K562 (cell line): ENCODE results near the gene CMTM5. TPM values are rescaled to one million over a fixed set of nuclear protein-coding genes. Genes with fewer than 3 reads are reported as not detected.

Source experiments
- CBFA2T2 ChIP-seq: fragments of 450-650 bp; conservative IDR thresholded peaks from 2 replicates; pipeline ENCODE4 v1.6.1; 2017; ENCODE audit warnings: mild to moderate bottlenecking
- RHOXF2B ChIP-seq: fragments of 250-450 bp; sonication (Bioruptor Pico); conservative IDR thresholded peaks from 2 replicates; pipeline ENCODE4 v1.5.1; 2021
- U2AF1 ChIP-seq: fragments of 200-400 bp; formaldehyde crosslinking; optimal IDR thresholded peaks from 2 replicates; pipeline ENCODE3; 2017; ENCODE audit warnings: mild to moderate bottlenecking, low read depth, low read length, moderate library complexity
- ZNF561 ChIP-seq: fragments of 450-650 bp; formaldehyde crosslinking; conservative IDR thresholded peaks from 2 replicates; pipeline ENCODE4 v1.4.0; 2020; ENCODE audit warnings: mild to moderate bottlenecking, moderate library complexity
- ZNF79 ChIP-seq: fragments of 250-450 bp; sonication (Bioruptor Pico); IDR thresholded peaks from 2 replicates; pipeline ENCODE4 v1.4.0; 2020; ENCODE audit warnings: low read depth, mild to moderate bottlenecking, moderate library complexity
- polyA plus RNA-seq, 8 experiments: library from polyadenylated mRNA; depleted of rRNA in 4 of 8; stranded (reverse) in 5 of 8; unstranded in 3 of 8; fragments of >200 nt; fragmentation: Nextera tagmentation in 2 of 8; fragmentation: Illumina TruSeq in 1 of 8; extraction: Ambion mirVana in 2 of 8; extraction: Trizol in 1 of 8; gene quantifications; 2 replicates each; pipeline versions ENCODE4 v1.2.1 to v1.2.3, GENCODE V29; 2011 to 2014; ENCODE audit warnings: inconsistent platforms in 1 of 8, missing spikeins in 1 of 8
- total RNA-seq, 7 experiments: library from RNA; depleted of rRNA in 6 of 7; stranded (reverse); fragments of >200 nt in 6 of 7; fragmentation: Illumina TruSeq in 2 of 7; extraction: Trizol in 2 of 7; gene quantifications; 2 replicates each; pipeline versions ENCODE4 v1.2.1 to v1.2.3, GENCODE V29; 2011 to 2021; ENCODE audit warnings: low replicate concordance in 1 of 7
- TF ChIP-seq, protein P1 (sequence below): fragments of 150-350 bp; IDR thresholded peaks from 2 replicates; pipeline ENCODE4 v1.6.1; 2014; ENCODE audit warnings: low read depth, mild to moderate bottlenecking, low read length, borderline replicate concordance
- TF ChIP-seq, protein P2 (sequence below): fragments of 450-650 bp; IDR thresholded peaks from one replicate; pipeline ENCODE4 v1.6.1; 2018; ENCODE audit warnings: mild to moderate bottlenecking, moderate library complexity; ENCODE audit not compliant: partially characterized antibody

The CMTM5 gene
- total and polyA plus RNA-seq, 9 of the 15 experiments (the other 6 are each of a cell fraction or from before 2014, with no cell fraction given) = 0.21 TPM; not detected in 8

- TF ChIP-seq ZNF561 (CRISPR knock-in tag) = no peak
- no peak for TF ChIP-seq RHOXF2B (CRISPR knock-in tag)
- TF ChIP-seq, protein P1, sequence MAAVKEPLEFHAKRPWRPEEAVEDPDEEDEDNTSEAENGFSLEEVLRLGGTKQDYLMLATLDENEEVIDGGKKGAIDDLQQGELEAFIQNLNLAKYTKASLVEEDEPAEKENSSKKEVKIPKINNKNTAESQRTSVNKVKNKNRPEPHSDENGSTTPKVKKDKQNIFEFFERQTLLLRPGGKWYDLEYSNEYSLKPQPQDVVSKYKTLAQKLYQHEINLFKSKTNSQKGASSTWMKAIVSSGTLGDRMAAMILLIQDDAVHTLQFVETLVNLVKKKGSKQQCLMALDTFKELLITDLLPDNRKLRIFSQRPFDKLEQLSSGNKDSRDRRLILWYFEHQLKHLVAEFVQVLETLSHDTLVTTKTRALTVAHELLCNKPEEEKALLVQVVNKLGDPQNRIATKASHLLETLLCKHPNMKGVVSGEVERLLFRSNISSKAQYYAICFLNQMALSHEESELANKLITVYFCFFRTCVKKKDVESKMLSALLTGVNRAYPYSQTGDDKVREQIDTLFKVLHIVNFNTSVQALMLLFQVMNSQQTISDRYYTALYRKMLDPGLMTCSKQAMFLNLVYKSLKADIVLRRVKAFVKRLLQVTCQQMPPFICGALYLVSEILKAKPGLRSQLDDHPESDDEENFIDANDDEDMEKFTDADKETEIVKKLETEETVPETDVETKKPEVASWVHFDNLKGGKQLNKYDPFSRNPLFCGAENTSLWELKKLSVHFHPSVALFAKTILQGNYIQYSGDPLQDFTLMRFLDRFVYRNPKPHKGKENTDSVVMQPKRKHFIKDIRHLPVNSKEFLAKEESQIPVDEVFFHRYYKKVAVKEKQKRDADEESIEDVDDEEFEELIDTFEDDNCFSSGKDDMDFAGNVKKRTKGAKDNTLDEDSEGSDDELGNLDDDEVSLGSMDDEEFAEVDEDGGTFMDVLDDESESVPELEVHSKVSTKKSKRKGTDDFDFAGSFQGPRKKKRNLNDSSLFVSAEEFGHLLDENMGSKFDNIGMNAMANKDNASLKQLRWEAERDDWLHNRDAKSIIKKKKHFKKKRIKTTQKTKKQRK = no peak
- TF ChIP-seq, protein P2, sequence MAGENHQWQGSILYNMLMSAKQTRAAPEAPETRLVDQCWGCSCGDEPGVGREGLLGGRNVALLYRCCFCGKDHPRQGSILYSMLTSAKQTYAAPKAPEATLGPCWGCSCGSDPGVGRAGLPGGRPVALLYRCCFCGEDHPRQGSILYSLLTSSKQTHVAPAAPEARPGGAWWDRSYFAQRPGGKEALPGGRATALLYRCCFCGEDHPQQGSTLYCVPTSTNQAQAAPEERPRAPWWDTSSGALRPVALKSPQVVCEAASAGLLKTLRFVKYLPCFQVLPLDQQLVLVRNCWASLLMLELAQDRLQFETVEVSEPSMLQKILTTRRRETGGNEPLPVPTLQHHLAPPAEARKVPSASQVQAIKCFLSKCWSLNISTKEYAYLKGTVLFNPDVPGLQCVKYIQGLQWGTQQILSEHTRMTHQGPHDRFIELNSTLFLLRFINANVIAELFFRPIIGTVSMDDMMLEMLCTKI = no peak
- TF ChIP-seq CBFA2T2 = peak; percentile 42
- no peak for TF ChIP-seq ZNF79 (CRISPR knock-in tag)
- TF ChIP-seq U2AF1 = no peak
Observed at GRCh38 chr14:23335623-23336022, 41.2 kb upstream of the CMTM5 start (continued).
